Adrenal gland (tissue), 5 donors: Measurements from ENCODE around the gene MCTP1.

Experiments
- POLR2A ChIP-seq, 2 donors: fragments of 450-650 bp; IDR thresholded peaks; one replicate each; pipeline ENCODE4 v1.6.1; 2017; ENCODE audit warnings: antibody characterized with exemption in 2 of 2, mild to moderate bottlenecking in 2 of 2, moderate library complexity in 1 of 2
- TF ChIP-seq, protein P1 (sequence below), 6 experiments: fragments of 450-650 bp in 4 of 6; fragments of 200-600 bp in 2 of 6; sonication (generic) in 1 of 6; IDR thresholded peaks; 1 replicate in 5 of 6; 2 replicates in 1 of 6; pipeline versions ENCODE4 v1.5.1 to v1.8.0; 2016 to 2021; ENCODE audit warnings: antibody characterized with exemption in 6 of 6, mild to moderate bottlenecking in 2 of 6, moderate library complexity in 1 of 6
- donor health status: DM: no; HTN: no; CAD: no.

- TF ChIP-seq, protein P1, sequence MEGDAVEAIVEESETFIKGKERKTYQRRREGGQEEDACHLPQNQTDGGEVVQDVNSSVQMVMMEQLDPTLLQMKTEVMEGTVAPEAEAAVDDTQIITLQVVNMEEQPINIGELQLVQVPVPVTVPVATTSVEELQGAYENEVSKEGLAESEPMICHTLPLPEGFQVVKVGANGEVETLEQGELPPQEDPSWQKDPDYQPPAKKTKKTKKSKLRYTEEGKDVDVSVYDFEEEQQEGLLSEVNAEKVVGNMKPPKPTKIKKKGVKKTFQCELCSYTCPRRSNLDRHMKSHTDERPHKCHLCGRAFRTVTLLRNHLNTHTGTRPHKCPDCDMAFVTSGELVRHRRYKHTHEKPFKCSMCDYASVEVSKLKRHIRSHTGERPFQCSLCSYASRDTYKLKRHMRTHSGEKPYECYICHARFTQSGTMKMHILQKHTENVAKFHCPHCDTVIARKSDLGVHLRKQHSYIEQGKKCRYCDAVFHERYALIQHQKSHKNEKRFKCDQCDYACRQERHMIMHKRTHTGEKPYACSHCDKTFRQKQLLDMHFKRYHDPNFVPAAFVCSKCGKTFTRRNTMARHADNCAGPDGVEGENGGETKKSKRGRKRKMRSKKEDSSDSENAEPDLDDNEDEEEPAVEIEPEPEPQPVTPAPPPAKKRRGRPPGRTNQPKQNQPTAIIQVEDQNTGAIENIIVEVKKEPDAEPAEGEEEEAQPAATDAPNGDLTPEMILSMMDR (IDR thresholded peaks at IDR 0.05): no peak
- TF ChIP-seq POLR2A (IDR thresholded peaks at IDR 0.05): no peak
These were observed 431.8 kb downstream of the MCTP1 start for GRCh38 chr5:94853120-94853519.
